ENCODE data around the gene HMG20B. TPM values are rescaled to one million over a fixed set of nuclear protein-coding genes. Genes with fewer than 3 reads are reported as not detected.

Gene HMG20B
- total and polyA plus RNA-seq, 2 of the 8 experiments (the other 6 are each of a cell fraction or from before 2014, with no cell fraction given), result 42.9 to 74.2 TPM

- H3K79me2 ChIP-seq (ENCODE audit: control insufficient read depth in 1 of 2, insufficient read depth in 2 of 2, low read length in 2 of 2), result peaks cover 0 to 8% of the 10 kb centered on the region in 2 experiments; a peak in 1 of 4 replicates
- WGBS, 2 experiments (ENCODE audit: extremely low coverage in 1 of 2, insufficient coverage in 1 of 2, insufficient read length in 1 of 2, insufficient replicate concordance in 2 of 2, low coverage in 1 of 2, low lambda C conversion rate in 2 of 2, missing lambda C conversion rate in 1 of 2), result 93% methylated on average over 13 of the region's 15 CpGs; no CpG with 5 or more reads in 1 of the 2 experiments
- ChIA-PET POLR2A (ENCODE audit: partially characterized antibody) (interaction anchor here (0.7 to 2.3 kb wide), 8 partner anchors 9 to 51 kb away, joined by 3 to 12 read pairs (median 4); partner anchors contain the start of genes HMG20B, TBXA2R and TEKTIP1), CTCF (ENCODE audit: partially characterized antibody) (interaction anchor here (0.6 to 8.5 kb wide), 10 partner anchors 9 to 251 kb away, joined by 3 to 66 read pairs (median 4); no protein-coding TSS in a partner anchor)
- H3K27ac ChIP-seq (ENCODE audit: low read depth, low read length), result no peak overlapping the region
- no peak overlapping the region for H4K91ac ChIP-seq (replicated peaks; ENCODE audit: insufficient read length, low read length)
- no peak overlapping the region for H3K4ac ChIP-seq (replicated peaks; ENCODE audit: insufficient read length, low read depth, low read length)
- no peak overlapping the region; a peak in 1 of 8 replicates for H3K4me3 ChIP-seq (ENCODE audit: extremely low read depth in 1 of 4, insufficient read depth in 2 of 4, low read depth in 3 of 4, low read length in 4 of 4)
- H2AK5ac ChIP-seq (ENCODE audit: low read depth, low read length), result no peak overlapping the region
- TF ChIP-seq CTBP2 (IDR thresholded peaks at IDR 0.05; ENCODE audit: borderline replicate concordance, insufficient read depth, insufficient read length, low read length), result no peak
- no peak for TF ChIP-seq CBX8 (IDR thresholded peaks at IDR 0.05; ENCODE audit: borderline replicate concordance, low read depth, low read length)
- no peak for TF ChIP-seq HDAC6 (IDR thresholded peaks at IDR 0.05; ENCODE audit: low read depth, low read length)
- no peak for TF ChIP-seq CHD2 (IDR thresholded peaks at IDR 0.05; ENCODE audit: low read length)
- TF ChIP-seq POLR2AphosphoS5 (IDR thresholded peaks at IDR 0.05; ENCODE audit: low read depth, low read length), result no peak
- TF ChIP-seq POLR2A (IDR thresholded peaks at IDR 0.05; ENCODE audit: control extremely low read depth in 1 of 2, low read depth in 2 of 2, low read length in 2 of 2), result no peak
- no peak for TF ChIP-seq CREB1 (IDR thresholded peaks at IDR 0.05)
- no peak for TF ChIP-seq SIN3A (conservative IDR thresholded peaks at IDR 0.05 in 1 of 2, IDR thresholded peaks at IDR 0.05 in 1 of 2; ENCODE audit: low read depth in 1 of 2, low read length in 2 of 2)
- no peak for TF ChIP-seq CBX5 (IDR thresholded peaks at IDR 0.05; ENCODE audit: low read depth, low read length)
- TF ChIP-seq KDM4A (IDR thresholded peaks at IDR 0.05; ENCODE audit: low read depth, low read length, severe bottlenecking), result no peak
- TF ChIP-seq SAP30 (IDR thresholded peaks at IDR 0.05; ENCODE audit: insufficient read depth, insufficient replicate concordance, low read length), result no peak
- H4K20me1 ChIP-seq (replicated peaks in 1 of 2; ENCODE audit: control insufficient read depth in 1 of 2, insufficient read depth in 2 of 2, low read length in 2 of 2), result peaks cover 10 to 21% of the 10 kb centered on the region in 2 experiments
- no peak overlapping the region for H3K9ac ChIP-seq (replicated peaks in 1 of 4; ENCODE audit: extremely low read depth in 1 of 4, low read depth in 3 of 4, low read length in 3 of 4)
- H2BK20ac ChIP-seq (ENCODE audit: low read length), result no peak overlapping the region
- H3K56ac ChIP-seq (replicated peaks; ENCODE audit: insufficient read length, low read depth, low read length), result no peak overlapping the region
- no peak overlapping the region for H2BK5ac ChIP-seq (ENCODE audit: low read depth, low read length)
- no peak overlapping the region for H3K23ac ChIP-seq (ENCODE audit: insufficient read length)
- H3K18ac ChIP-seq (ENCODE audit: extremely low read depth, low read length), result no peak overlapping the region
- no peak overlapping the region for H2BK15ac ChIP-seq (ENCODE audit: low read length)
- no peak overlapping the region for H2BK120ac ChIP-seq (replicated peaks; ENCODE audit: low read depth, low read length)
- H3K4me1 ChIP-seq (replicated peaks in 1 of 4; ENCODE audit: control insufficient read depth in 3 of 4, insufficient read depth in 4 of 4, low read length in 3 of 4), result peaks cover 0 to 8% (median 6%) of the 10 kb centered on the region in 4 experiments; a peak in 5 of 7 replicates
- FAIRE-seq, result no peak
- peaks cover 7% of the 10 kb centered on the region for H3K79me1 ChIP-seq (ENCODE audit: low read depth, low read length)
- no peak overlapping the region for H2BK12ac ChIP-seq (ENCODE audit: low read depth, low read length)
- no peak overlapping the region for H4K5ac ChIP-seq (ENCODE audit: insufficient read length, low read depth, low read length)
- peak overlapping the region; percentile 63 to 84; a peak in 2 of 4 replicates for H3K4me2 ChIP-seq (ENCODE audit: insufficient read depth in 1 of 2, low read depth in 2 of 2, low read length in 2 of 2)
- no peaks in the 10 kb centered on the region for H3K9me3 ChIP-seq (ENCODE audit: insufficient read depth in 2 of 2, low read depth in 1 of 2, low read length in 1 of 2)
- peaks cover 0 to 15% (median 7%) of the 10 kb centered on the region in 4 experiments; a peak in 4 of 7 replicates for H3K27me3 ChIP-seq (replicated peaks in 1 of 4; ENCODE audit: control insufficient read depth in 3 of 4, extremely low read depth in 1 of 4, insufficient read depth in 3 of 4, low read length in 3 of 4)
- no peaks in the 10 kb centered on the region for H3K36me3 ChIP-seq (ENCODE audit: control insufficient read depth in 2 of 4, insufficient read depth in 4 of 4, low read length in 3 of 4)
- peak overlapping the region; percentile 57; the same call in 1 of the 2 replicates for H4K8ac ChIP-seq (ENCODE audit: extremely low read depth, insufficient read depth, low read length)
- no peak overlapping the region for H3K14ac ChIP-seq (ENCODE audit: insufficient read length)
- H2AFZ ChIP-seq (ENCODE audit: low read length), result no peak overlapping the region
- peaks cover 11% of the 10 kb centered on the region for H3K23me2 ChIP-seq (ENCODE audit: low read depth, low read length)
- no peak for DNase-seq (ENCODE audit: low read depth in 1 of 2, low spot score in 2 of 2)
These were observed 16.9 kb upstream of the HMG20B start for GRCh38 chr19:3555653-3556422.
